Peyer's patch (tissue), 4 donors: ENCODE results near the gene ESF1. TPM values are rescaled to one million over a fixed set of nuclear protein-coding genes. Genes with fewer than 3 reads are reported as not detected.
A peak's percentile ranks its signal among the peaks of the same experiment; 100 is the strongest.

Experiments
- DNase-seq, 3 donors: peaks; one replicate each; pipeline ENCODE4 v3.0.0-alpha.2; 2017 to 2019
- H3K27ac ChIP-seq, 4 donors: fragments of 200-600 bp; sonication (generic); one replicate each; pipeline ENCODE4 v1.5.1; 2016 to 2019
- H3K27me3 ChIP-seq, 2 donors: fragments of 200-600 bp; sonication (generic); one replicate each; pipeline ENCODE4 v1.5.1; 2019
- H3K36me3 ChIP-seq, 3 donors: fragments of 200-600 bp; sonication (generic); one replicate each; pipeline ENCODE4 v1.5.1; 2016 to 2019
- H3K4me1 ChIP-seq, 4 donors: fragments of 200-600 bp; sonication (generic); one replicate each; pipeline ENCODE4 v1.5.1; 2016 to 2019
- H3K4me3 ChIP-seq, 4 donors: fragments of 200-600 bp; sonication (generic); 1 replicate in 3 of 4; 2 replicates in 1 of 4; pipeline ENCODE4 v1.5.1; 2016 to 2019; ENCODE audit warnings: mild to moderate bottlenecking in 1 of 4
- H3K9me3 ChIP-seq, 4 donors: fragments of 200-600 bp; sonication (generic); one replicate each; pipeline ENCODE4 v1.5.1; 2016 to 2019; ENCODE audit warnings: mild to moderate bottlenecking in 1 of 4
- POLR2A ChIP-seq, 2 donors: fragments of 450-650 bp; IDR thresholded peaks; one replicate each; pipeline ENCODE4 v1.5.1; 2017; ENCODE audit warnings: antibody characterized with exemption in 2 of 2, mild to moderate bottlenecking in 2 of 2, moderate library complexity in 2 of 2
- total RNA-seq, 4 donors: library from RNA; depleted of rRNA; stranded (reverse); fragments of >200 nt; gene quantifications; one replicate each; pipeline ENCODE4 v1.1.0, GENCODE V29; 2016
- TF ChIP-seq, protein P1 (sequence below), 6 experiments: fragments of 450-650 bp in 4 of 6; fragments of 200-600 bp in 2 of 6; sonication (generic) in 1 of 6; IDR thresholded peaks; one replicate each; pipeline ENCODE4 v1.5.1; 2017 to 2019; ENCODE audit warnings: antibody characterized with exemption in 6 of 6, mild to moderate bottlenecking in 3 of 6, moderate library complexity in 1 of 6

Gene ESF1
- total RNA-seq, 4 donors from 2014 or later, result 7.9 to 26.4 (median 9.6) TPM

DNA sequence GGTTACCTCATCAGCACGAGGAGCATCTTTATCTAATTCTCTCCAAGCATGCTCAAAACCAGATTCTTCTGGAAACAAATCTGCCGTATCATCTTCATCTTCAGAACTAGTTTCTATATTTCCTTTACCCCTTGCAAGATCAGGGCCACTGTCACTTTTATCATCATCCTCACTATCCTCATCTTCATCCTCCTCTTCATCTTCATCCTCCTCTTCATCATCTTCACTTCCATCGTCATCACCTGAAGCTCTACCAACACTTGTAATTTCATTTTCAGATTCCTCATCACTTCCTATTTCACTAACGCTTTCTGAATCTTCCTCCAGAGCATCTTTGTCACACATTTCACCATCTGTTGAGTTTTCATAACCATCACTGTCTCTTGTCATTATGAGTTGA lies 8.9 kb downstream of the ESF1 start:
- Histone ChIP-seq H3K4me1 (no peaks in the 10 kb centered on the region), H3K27me3 (no peaks in the 10 kb centered on the region), H3K4me3 (no peak overlapping the region), H3K9me3 (no peaks in the 10 kb centered on the region), H3K27ac (no peak overlapping the region), H3K36me3 (peaks cover 0 to 64% (median 0%) of the 10 kb centered on the region in 3 donors)
- no peak for DNase-seq
- TF ChIP-seq, protein P1, sequence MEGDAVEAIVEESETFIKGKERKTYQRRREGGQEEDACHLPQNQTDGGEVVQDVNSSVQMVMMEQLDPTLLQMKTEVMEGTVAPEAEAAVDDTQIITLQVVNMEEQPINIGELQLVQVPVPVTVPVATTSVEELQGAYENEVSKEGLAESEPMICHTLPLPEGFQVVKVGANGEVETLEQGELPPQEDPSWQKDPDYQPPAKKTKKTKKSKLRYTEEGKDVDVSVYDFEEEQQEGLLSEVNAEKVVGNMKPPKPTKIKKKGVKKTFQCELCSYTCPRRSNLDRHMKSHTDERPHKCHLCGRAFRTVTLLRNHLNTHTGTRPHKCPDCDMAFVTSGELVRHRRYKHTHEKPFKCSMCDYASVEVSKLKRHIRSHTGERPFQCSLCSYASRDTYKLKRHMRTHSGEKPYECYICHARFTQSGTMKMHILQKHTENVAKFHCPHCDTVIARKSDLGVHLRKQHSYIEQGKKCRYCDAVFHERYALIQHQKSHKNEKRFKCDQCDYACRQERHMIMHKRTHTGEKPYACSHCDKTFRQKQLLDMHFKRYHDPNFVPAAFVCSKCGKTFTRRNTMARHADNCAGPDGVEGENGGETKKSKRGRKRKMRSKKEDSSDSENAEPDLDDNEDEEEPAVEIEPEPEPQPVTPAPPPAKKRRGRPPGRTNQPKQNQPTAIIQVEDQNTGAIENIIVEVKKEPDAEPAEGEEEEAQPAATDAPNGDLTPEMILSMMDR (IDR thresholded peaks at IDR 0.05), result no peak
- TF ChIP-seq POLR2A (IDR thresholded peaks at IDR 0.05), result no peak

DNA sequence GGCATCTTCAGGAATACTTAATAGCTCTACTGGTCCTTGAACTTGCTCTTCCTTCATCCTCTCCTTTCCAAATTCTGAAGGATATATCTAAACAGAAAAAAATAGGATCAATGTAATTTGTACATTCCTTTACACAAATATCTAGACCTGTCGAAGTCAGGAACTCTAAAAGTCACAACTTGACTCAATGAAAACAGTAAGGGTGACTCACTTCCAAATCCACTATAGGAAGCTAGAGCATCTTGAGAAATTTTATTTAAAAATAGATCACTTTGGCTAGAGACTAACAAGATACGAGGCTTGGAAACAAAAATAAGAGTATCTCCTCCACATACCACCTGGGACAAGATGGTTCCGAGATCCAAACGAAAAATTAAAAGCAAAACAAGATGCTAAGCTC lies 12.2 kb downstream of the ESF1 start:
- no peak overlapping the region for H3K4me3 ChIP-seq
- H3K4me1 ChIP-seq, result no peaks in the 10 kb centered on the region
- no peaks in the 10 kb centered on the region for H3K27me3 ChIP-seq
- peaks cover 0 to 80% (median 0%) of the 10 kb centered on the region in 3 donors for H3K36me3 ChIP-seq
- H3K9me3 ChIP-seq, result no peaks in the 10 kb centered on the region
- no peak for TF ChIP-seq POLR2A (IDR thresholded peaks at IDR 0.05)
- TF ChIP-seq, protein P1 (IDR thresholded peaks at IDR 0.05), result no peak
- H3K27ac ChIP-seq, result no peak overlapping the region
- DNase-seq, result no peak

DNA sequence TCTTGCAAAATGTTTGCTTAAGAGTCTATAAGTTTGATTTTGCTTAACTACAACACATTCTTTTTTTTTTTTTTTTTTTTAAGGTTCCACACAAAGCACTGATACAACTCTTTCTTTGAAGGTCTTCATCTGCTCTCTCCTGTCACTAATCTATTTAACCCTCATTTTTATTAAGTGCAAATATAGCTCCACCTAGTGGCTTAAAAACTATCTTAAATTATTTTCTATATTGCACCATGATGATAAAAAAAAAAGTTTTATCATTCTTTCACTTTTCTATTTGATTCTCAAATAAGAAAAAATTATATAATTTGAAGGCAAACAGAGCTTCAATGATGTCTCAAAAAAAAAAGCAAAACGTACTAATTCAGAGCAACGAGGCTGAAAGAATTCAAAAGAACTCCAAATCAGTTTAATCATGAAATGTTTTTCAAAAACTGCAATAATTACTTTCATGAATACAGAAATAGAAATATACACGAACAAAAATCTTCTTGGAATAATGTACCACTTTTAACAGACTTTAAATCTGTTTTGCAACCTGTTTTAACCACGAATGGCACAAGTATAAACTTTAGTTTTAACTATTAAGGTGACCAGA lies 12.8 kb downstream of the ESF1 start:
- H3K4me1 ChIP-seq, result no peaks in the 10 kb centered on the region
- no peak for DNase-seq

DNA sequence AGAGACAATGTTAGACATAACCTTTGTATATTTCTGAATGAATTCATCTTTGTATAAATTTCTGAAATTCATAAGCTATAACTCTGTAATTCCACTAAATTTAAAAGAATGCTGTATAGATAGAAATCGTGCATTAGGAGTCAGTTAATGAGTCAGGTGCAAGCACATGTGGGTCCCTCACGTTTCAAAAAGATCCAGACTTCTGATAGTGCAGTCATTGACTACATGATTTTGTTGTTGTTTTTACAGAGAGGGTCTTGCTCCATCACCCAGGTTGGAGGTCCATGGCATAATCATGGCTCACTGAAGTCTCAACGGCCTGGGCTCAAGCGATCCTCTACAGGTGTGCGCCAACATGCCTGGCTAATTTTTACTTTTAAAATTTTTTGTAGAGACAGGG lies 14.6 kb downstream of the ESF1 start:
- H3K4me1 ChIP-seq, result no peaks in the 10 kb centered on the region
- no peaks in the 10 kb centered on the region for H3K9me3 ChIP-seq
- no peak for DNase-seq
- no peak overlapping the region for H3K27ac ChIP-seq
- H3K27me3 ChIP-seq, result no peaks in the 10 kb centered on the region
- no peak overlapping the region for H3K4me3 ChIP-seq
- TF ChIP-seq, protein P1 (IDR thresholded peaks at IDR 0.05), result no peak
- no peak for TF ChIP-seq POLR2A (IDR thresholded peaks at IDR 0.05)
- H3K36me3 ChIP-seq, result peaks cover 0 to 83% (median 0%) of the 10 kb centered on the region in 3 donors

More for the DNA sequence above, 12.8 kb downstream of the ESF1 start:
- H3K36me3 ChIP-seq, result peaks cover 0 to 82% (median 0%) of the 10 kb centered on the region in 3 donors
- no peak overlapping the region for H3K27ac ChIP-seq
- TF ChIP-seq POLR2A (IDR thresholded peaks at IDR 0.05), result no peak
- TF ChIP-seq, protein P1 (IDR thresholded peaks at IDR 0.05), result peak in 4 of 6 experiments; percentile 39 to 75 (median 42)
- H3K4me3 ChIP-seq, result no peak overlapping the region
- no peaks in the 10 kb centered on the region for H3K9me3 ChIP-seq
- no peaks in the 10 kb centered on the region for H3K27me3 ChIP-seq

DNA sequence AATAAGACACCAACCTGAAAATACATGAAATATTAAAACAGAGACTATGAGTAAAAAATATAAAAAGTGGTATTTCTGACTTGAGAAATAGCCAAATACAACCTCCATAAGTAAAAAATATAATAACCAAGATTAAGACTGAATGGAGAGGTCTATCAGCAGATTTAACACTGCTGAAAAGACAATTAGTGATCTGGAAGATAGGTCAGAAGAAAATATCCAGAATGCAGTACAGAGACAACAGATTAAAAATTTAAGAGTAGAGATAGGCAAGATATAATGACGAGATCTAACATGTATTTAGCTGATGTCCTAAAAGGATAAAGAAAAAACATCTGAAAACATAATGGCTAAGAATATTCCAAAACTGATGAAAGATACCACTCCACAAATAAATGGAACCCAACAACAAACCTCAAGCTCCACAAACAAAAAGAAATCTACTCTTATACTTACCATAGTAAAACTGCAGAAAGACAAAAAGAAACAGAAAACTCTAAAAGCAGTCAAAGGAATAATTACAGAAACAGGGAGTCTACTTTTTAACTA lies 18.8 kb downstream of the ESF1 start:
- peaks cover 0 to 69% (median 0%) of the 10 kb centered on the region in 3 donors for H3K36me3 ChIP-seq
- H3K27me3 ChIP-seq, result no peaks in the 10 kb centered on the region

More for the DNA sequence above, 18.8 kb downstream of the ESF1 start:
- H3K4me3 ChIP-seq, result no peak overlapping the region
- no peak for DNase-seq
- no peak for TF ChIP-seq POLR2A (IDR thresholded peaks at IDR 0.05)
- TF ChIP-seq, protein P1 (IDR thresholded peaks at IDR 0.05), result no peak
- no peaks in the 10 kb centered on the region for H3K4me1 ChIP-seq
- H3K27ac ChIP-seq, result no peak overlapping the region
- H3K9me3 ChIP-seq, result no peaks in the 10 kb centered on the region
